Fibroblast of the aortic adventitia (primary cell): ENCODE results near the gene KCNC1. TPM values are rescaled to one million over a fixed set of nuclear protein-coding genes. Genes with fewer than 3 reads are reported as not detected.

Experiments
- DNase-seq: peaks from one replicate; pipeline ENCODE4 v3.0.0-alpha.2; 2010; ENCODE audit warnings: low read depth
- H3K4me3 ChIP-seq: 2 replicates; pipeline ENCODE4 v1.5.1; 2011; ENCODE audit warnings: low read depth, mild to moderate bottlenecking, control low read depth, low read length, moderate library complexity
- total RNA-seq: library from RNA; depleted of rRNA; stranded (reverse); fragments of >200 nt; gene quantifications from 2 replicates; pipeline ENCODE4 v1.2.3, GENCODE V29; 2012; ENCODE audit warnings: low replicate concordance
- TF ChIP-seq, protein P1 (sequence below): IDR thresholded peaks from 2 replicates; pipeline ENCODE4 v1.5.1; 2011; ENCODE audit warnings: mild to moderate bottlenecking, low read length, control low read depth, inconsistent platforms; ENCODE audit not compliant: insufficient read depth

KCNC1 gene
- total RNA-seq, 1 donor: not detected

DNA sequence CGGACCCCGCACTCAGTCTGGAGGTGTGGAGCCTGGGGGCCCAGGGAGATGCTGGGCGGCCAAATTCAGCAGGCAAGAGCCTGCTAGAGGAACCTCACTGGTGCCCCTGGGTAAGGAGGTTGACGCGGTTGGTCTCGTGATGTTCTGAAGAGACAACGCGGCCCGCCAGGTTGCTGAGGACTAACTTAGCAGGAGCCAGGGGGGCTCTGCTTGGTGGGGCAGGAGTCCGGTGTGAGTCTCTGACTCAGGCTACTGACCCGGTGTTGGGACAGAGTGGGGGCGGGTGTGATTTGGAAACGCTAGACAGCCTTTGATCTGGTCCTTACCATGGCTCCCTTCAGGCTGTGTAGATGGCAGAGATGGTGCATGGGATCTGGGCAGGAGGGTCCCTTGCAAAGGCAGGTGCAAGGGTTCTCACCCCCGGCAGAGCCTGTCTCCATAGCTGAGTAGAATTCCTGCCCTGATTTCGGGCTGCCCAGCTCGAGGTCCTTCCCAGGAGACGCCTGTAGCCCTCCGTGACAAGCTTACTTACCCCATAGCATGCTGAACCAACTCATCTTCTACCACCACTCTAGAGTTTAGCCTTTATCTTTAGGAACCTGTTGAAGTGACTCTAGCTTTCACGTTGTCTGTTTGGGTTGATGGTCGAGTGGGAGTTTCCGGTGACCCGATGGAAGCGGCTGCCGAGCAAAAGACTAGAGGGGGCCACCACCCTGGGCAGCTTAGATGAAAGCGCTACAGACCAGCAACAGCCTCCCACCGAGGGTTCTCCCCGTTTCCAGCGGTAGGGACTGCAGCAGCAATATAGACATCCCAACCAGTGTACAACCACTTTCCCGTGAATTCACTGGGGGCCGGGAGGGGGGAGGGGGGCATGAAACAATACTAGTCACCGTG, 38.4 kb downstream of the KCNC1 start:
- TF ChIP-seq, protein P1, sequence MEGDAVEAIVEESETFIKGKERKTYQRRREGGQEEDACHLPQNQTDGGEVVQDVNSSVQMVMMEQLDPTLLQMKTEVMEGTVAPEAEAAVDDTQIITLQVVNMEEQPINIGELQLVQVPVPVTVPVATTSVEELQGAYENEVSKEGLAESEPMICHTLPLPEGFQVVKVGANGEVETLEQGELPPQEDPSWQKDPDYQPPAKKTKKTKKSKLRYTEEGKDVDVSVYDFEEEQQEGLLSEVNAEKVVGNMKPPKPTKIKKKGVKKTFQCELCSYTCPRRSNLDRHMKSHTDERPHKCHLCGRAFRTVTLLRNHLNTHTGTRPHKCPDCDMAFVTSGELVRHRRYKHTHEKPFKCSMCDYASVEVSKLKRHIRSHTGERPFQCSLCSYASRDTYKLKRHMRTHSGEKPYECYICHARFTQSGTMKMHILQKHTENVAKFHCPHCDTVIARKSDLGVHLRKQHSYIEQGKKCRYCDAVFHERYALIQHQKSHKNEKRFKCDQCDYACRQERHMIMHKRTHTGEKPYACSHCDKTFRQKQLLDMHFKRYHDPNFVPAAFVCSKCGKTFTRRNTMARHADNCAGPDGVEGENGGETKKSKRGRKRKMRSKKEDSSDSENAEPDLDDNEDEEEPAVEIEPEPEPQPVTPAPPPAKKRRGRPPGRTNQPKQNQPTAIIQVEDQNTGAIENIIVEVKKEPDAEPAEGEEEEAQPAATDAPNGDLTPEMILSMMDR: no peak
- no peak overlapping the region for H3K4me3 ChIP-seq
- no peak for DNase-seq

DNA sequence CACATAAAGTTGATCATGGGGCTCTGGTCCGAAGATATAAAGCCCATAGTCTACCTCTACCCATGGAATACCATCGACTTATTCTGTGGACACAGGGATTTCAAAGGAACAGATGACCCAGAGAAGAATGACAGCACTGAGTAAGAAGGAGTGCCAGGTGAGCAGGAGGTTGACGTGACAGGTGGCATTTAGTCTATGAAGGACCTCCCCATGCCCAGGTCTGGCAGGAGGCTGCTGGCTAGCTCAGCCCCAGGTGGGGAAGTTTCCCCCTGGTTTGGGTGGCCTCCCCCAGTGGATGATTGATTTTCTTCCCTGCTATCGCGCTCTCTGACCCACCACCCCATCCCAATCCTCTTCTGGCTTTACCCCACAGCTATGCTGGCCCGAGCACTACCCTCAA, 39.1 kb downstream of the KCNC1 start:
- no peak for DNase-seq
- TF ChIP-seq, protein P1: no peak
- H3K4me3 ChIP-seq: no peak overlapping the region

DNA sequence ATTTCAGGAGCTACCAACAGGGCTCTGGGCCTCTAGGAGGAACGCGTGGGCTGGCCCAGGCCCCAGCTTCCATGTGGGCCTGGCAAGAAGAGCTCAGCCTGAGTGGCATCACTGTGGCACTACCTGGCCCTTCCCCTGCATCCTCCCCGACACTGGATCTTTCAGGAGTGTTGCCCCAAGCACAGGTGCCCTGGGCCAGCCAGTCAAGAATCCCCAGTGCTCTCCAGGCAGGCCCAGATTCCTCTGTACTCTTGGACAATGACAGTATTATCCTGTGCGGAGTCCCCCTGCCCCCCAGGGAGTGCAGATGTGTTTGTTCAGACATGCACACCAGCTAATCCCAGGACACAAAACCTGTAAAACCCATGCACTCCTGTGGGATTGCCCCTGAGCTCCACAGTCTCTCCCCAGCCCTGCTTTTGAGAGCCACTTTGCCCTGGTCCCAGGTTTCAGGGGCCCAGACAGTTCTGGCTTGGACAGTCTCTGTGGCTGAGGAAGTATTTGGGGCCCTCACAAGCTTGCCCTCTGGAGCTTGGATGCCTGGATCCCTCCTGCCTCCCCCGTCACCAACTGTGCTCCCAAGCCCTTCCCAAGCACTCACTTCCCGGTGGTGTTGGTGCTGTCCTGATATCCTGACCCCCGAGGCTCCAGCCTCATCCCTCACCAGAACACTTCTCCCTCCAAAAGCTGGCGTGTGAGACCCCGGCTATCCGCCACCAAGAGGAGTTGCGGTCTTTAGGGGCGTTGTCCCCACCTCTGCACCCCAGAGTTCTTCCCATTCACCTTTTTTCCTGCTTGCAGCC, 39.9 kb downstream of the KCNC1 start:
- DNase-seq: no peak
- no peak overlapping the region for H3K4me3 ChIP-seq
- TF ChIP-seq, protein P1: no peak

DNA sequence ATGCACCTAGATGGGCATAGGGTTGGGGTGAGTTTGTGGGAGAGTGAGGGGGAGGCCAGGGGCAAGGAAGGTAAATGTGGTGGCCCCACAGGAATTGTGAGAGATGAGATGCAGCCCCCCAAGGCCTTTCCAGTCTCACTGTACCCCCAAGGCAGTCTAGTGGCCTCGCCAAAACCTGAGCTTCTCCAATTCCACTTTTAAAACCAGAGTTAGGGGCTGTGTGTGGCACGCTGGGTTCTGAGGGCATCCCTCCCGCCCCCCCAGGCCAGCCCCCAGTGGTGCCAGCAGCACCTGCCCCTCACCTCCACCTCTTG, 40.4 kb downstream of the KCNC1 start:
- TF ChIP-seq, protein P1: no peak
- no peak overlapping the region for H3K4me3 ChIP-seq
- DNase-seq: no peak

DNA sequence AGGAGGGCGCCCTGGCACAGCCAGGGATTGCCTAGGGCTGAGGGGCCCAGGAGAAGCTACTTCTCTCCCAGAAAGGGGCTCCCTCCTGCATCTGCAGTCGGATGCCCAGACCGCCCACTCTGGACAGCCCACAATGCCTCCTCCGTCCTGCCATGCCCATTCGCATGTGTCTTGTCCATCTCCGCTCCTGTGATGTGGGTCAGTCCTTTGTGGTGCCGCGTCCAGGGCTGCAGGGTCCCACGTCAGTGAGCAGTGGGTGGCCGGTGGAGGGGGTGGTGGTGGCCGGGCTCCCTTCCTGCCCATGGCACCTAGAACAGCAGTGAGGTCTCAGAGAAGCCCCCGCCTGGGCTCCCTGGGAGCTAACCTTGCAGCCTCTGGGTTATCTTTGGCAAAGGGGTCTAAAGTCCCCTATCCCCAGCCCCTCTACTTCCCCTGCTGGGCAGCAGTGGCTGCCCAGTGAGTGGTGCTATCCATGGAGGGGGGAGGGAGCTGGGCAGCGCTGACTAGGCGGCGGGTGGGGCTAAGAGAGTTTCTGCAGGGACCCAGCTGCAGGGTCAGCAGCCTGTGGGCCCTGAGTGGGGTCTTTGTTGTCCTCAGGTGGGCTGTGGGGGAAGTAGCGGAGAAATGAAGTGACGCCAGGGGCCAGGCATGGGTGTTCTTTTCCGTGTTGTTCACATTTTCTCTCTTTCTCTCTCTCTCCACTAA, 41.1 kb downstream of the KCNC1 start:
- no peak overlapping the region for H3K4me3 ChIP-seq
- DNase-seq: no peak
- TF ChIP-seq, protein P1: no peak

DNA sequence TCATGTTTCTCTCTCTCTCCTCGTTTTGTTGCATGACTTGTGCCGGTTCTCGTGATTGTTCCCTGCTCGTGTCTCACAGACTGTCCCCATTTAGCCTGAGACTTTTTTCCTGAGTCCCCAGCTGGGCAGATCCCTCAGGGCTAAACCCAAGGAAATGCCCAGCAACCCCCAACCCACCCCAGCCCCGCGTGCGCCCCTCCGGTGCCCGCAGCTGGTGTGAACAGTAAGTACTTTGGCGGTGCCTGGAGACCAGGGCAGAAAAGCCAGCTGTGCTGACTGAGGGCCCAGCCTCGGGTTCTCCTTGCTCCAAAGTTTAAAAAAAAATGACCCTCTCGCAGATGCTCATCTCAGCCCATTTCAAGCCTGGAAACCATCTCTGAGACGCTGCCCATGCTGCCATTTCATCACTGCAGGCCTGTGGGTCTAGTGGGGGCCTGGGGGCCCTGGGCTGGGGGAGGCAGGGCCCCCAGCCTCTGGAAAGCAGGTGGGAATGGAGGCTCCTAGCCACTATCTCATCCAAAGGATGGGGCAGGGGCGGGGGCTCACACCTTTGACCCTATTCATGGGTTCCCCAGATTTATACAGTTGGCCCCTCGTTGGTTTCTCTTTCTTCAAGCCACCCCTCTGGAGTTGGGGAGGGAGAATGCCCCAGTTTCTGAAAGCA, 41.8 kb downstream of the KCNC1 start:
- no peak overlapping the region for H3K4me3 ChIP-seq
- TF ChIP-seq, protein P1: no peak
- no peak for DNase-seq
